Fibroblast of the conjunctiva (primary cell): ENCODE data around the gene KCNMA1.

ENCODE experiments used
- DNase-seq: peaks from one replicate; pipeline ENCODE4 v3.0.0-alpha.2; 2010; ENCODE audit warnings: low read depth

Gene KCNMA1

DNA sequence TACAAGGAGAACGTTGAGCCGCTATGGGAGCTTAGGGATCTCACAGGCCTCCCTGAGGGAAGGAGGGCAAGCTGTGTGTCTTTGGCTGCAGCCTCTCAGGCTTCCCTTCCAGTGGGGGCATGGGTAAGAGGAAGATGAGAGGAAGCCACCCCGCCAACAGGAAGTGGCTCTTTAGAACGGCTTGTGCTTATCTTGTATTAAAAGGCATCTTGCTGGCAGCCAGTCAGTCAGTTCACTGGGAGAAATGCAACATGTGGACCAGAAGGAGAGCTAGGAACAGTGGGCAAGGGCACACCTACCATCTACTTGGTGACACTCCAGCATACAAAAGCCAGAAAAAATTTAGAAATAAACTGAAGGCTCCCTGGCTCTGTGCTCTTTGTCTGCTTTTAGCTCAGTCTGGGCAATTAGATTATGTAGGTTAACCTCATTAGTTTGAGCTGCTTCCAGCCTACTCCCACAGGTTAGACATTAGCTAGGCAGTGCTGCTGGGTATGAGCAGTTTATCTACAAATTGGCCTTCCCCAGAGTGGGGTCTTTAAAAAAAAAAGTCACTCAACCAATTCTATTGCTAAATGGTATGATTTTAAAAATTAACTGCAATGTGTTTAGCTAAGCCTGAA, 595.9 kb downstream of the KCNMA1 start:
- DNase-seq = no peak

- DNase-seq = no peak
These were observed 599.2 kb downstream of the KCNMA1 start for GRCh38 chr10:77038407-77038806.

GRCh38 chr10:77037735-77038403, 599.7 kb downstream of the KCNMA1 start:
- DNase-seq = no peak

- no peak for DNase-seq
These were observed 600.4 kb downstream of the KCNMA1 start for GRCh38 chr10:77036993-77037734.

- DNase-seq = no peak
These were observed 601.3 kb downstream of the KCNMA1 start for GRCh38 chr10:77036276-77036675.

DNA sequence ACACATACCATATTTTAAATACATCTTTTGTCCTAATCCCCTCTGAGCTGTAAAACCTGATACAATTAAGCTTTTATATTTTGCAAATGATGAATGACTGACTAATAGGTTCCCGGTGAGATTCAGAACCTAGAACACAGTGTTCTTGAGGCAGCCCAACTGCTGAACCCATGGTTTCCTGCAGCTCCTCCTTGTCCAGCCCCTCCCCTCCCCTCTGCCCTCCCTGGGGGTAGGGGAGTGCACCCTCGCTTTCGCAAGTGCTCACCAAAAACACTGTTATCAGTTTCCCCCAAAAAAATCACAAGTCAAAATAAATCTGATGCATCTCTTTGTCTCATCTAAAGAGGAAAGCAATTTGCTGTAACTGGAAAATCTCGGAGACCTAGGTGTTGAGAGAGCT, 602.8 kb downstream of the KCNMA1 start:
- no peak for DNase-seq

DNA sequence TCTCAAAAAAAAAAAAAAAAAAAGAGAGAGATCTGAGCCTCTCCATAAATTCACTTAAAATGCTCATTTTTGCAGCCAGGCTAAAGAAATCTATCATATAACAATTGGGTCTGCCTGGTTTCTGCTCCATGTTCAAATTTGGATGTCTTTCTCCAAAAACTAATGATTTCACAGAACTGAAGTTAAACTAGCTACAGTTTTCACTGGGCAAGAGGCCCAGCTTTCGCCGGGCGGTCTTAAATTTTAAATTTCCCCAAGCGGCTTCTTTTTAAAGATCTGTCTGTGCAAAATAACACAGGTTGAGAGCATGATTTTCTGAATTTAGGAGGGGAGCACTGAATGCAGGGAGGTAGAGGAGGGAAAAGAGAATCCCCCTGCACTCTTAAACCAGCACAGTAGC, 603.4 kb downstream of the KCNMA1 start:
- DNase-seq = no peak

DNA sequence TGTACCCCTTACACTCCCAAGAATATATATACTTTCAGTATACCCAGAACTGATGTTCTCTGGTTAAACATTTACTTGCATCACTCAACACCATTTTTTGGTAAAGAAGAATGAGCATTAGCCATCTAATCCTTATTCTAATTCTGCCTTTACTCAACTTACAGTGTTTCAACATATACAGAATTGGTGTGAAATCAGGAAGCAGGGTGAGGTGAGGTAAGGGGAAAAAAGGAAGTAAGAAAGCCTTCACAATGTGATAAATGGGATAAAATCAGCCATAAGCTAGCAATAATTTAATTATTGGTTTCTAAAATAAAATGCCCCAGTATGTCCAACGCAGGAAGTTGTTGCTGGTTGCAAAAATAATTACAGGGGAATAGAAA, 605.4 kb downstream of the KCNMA1 start:
- DNase-seq = no peak

- no peak for DNase-seq
These were observed 605.9 kb downstream of the KCNMA1 start for GRCh38 chr10:77031531-77032187.

DNA sequence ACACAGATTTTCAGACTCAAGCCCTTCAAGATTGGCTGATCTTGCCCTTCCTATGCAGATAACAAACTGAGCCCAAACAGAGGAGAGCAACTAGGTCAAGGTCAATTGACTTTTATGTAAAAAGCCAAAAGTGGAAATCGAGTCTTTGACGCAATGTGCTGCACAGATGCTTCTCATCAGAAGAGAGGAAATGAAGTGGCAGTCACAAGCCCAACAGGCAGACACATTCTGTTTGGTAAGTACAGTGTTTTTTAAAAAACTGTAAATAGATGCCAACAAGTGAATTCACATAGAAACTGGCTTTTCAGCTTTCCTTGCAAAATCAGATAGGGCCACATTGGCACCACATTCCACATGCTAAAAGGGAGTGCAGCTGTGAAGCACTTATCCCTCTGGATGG, 606.6 kb downstream of the KCNMA1 start:
- DNase-seq = no peak

DNA sequence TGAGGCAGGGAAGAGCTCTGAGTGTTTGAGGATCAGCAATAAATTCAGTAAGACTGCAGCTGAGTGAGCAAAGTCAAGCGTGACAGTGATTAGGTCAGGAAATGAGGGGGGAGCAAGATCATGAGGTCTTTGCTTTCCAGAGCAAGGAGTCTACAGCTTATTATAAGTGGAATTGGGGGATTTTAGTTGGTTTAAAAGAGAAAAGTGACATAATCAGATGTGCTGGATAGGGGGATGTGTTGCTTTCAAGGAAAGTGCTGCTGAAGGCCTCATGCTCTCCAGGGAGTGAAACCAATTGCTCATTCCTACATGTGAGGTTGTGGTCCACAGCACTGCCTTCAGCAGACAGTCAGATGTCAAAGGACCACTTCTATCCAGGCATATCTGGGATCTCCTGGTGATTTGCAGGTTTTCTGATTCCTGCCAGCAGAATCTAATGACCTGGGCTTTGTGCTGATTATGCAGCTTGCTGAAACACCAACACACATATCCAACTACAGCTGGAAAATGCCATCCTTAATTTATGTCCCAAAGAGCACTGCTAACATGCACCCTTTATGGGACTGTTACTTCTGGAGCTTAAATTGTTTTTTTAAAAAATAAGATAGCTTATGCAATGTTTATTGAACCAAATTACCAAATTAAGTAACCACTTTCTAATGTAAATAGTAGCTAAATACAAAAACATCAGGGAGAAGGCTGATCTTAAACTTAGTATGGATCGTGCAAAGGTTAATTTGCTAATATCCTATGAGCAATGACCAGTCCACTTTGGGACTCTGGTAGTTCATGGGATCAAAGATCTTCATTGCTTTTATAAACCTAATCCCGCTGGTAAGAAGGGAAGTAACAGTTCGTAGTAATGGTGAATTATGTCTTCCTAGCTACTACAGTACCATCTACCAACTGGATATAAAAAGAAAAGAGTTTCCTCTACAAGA, 607.6 kb downstream of the KCNMA1 start:
- DNase-seq = no peak

GRCh38 chr10:77028042-77028441, 609.6 kb downstream of the KCNMA1 start:
- DNase-seq = no peak

DNA sequence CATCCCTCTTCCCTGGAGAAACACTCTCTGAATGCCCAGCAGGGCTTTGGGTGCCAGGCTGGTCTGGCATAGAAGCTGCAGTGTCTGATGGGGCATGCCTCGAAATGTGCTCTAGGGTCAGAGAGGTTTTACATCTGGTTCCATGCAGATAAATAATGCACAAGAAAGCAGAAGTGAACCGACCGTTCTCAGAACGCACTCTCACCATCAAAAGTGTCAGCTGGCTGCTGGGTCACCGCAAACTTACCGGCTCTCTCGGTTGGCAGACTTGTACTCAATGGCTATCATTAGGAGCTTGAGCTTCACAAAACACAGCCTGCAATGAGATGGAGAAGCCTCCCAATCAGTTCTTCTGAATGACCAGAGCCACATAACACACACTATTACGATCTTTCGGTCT, 610.0 kb downstream of the KCNMA1 start:
- no peak for DNase-seq

GRCh38 chr10:77027141-77027540, 610.5 kb downstream of the KCNMA1 start:
- DNase-seq = no peak

GRCh38 chr10:77026148-77026547, 611.5 kb downstream of the KCNMA1 start:
- no peak for DNase-seq

DNA sequence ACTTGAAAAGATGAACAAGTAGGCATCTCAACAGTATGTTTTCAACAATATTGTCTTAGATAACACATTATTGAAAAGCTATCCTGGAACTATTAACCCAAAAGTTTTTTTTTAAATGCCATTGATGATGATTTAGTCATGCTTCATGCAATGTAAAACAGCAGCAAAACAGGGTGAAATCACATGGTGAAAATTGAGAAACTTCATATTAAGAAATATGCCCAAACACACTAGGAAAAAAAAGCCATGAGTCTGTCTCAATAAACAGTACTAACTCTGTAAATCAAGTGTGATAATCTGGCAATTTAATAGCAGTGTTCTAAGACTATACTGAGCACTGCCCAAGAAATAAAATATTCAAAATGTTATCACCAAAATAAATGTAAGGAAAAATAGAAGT, 613.1 kb downstream of the KCNMA1 start:
- no peak for DNase-seq

GRCh38 chr10:77023396-77023795, 614.2 kb downstream of the KCNMA1 start:
- DNase-seq = no peak

DNA sequence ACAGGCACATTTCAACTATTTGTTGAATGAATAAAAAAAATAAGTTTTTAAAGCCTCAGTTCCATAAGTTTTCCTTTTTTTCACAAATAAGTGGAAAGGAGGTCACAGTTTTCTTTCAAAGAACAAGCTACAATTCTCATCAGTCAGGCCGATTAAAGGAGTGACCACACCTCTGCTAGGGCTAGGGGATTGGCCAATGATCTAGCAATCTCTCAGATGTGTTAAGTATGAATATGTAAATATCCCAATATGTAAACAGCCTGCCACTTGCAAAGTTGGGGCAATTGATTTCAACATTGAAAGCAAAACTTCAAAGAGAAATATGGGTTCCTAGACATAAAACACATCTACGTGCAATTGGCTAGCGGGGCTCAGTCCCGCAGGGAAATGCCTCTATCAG, 614.9 kb downstream of the KCNMA1 start:
- DNase-seq = no peak

- DNase-seq = no peak
These were observed 615.6 kb downstream of the KCNMA1 start for GRCh38 chr10:77021966-77022490.

DNA sequence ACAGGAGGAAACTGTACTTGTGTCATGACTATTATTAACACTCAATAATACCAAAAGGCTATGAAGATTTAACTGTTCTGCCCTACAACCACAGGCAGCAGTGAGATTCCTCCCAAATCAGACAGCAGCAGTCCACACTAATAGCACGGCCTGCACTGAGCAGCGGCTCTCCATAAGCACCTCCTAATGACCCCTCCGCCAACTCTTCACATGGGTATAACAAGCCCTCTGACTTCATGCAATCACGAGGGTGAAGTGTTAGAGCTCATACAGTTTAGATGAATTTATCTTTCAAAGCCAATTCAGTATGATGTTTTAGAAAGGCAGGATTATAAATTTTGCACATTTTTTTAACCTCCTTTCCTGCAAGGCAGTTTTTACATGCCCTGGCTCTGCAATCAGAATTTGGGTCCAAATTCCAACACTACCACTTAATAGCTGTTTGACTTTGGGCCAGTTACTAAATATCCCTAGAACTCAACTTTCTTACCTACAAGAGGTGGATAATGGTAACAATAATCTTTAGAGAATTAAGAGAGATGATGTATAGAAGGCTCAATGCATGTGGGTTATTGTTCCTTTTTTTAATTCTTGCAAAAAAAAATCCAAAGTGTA, 617.1 kb downstream of the KCNMA1 start:
- no peak for DNase-seq

DNA sequence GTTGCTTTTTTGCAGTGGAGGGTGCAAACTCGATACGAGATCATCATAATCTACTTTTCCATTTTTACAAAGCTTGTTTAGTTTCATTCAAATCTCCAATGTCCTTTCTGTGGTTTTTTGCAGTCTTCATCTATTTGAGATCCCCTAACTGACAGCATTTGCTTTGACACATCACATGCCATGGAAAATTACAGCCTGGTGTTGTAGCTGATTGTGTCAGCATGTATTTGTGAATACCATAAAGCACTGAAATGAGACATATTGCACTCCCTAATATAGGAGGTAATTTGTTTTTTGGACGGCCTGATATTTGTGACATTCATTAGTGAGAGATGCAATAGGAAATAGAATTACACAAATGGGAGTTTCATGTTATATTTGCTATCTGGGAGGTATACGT, 620.8 kb downstream of the KCNMA1 start:
- no peak for DNase-seq
